Left lung (tissue), 10 donors: ENCODE data around the gene LGALS8. TPM values are rescaled to one million over a fixed set of nuclear protein-coding genes. Genes with fewer than 3 reads are reported as not detected.

Experiments
- ATAC-seq: fragments of 200-7000 bp; cut with Tn5 transposase; one replicate; pipeline ENCODE4 v1.9.1; 2020; ENCODE audit warnings: moderate library complexity
- DNase-seq, 4 donors: peaks; one replicate each; pipeline ENCODE4 v3.0.0-alpha.2; 2013 to 2020
- H3K27ac ChIP-seq, 2 donors: fragments of 200-600 bp; sonication (generic) in 1 of 2; one replicate each; pipeline versions ENCODE4 v1.5.0 to v1.8.0; 2020 to 2021
- H3K27me3 ChIP-seq, 2 donors: fragments of 200-600 bp; sonication (generic) in 1 of 2; one replicate each; pipeline versions ENCODE4 v1.5.0 to v1.8.0; 2020 to 2021
- H3K36me3 ChIP-seq, 2 donors: fragments of 200-600 bp; sonication (generic) in 1 of 2; one replicate each; pipeline versions ENCODE4 v1.5.0 to v1.8.0; 2020 to 2021
- H3K4me1 ChIP-seq, 2 donors: fragments of 200-600 bp; one replicate each; pipeline ENCODE4 v1.8.0; 2021
- H3K4me3 ChIP-seq, 2 donors: fragments of 200-600 bp; sonication (generic) in 1 of 2; one replicate each; pipeline versions ENCODE4 v1.5.0 to v1.8.0; 2020 to 2021; ENCODE audit warnings: mild to moderate bottlenecking in 1 of 2
- H3K9me3 ChIP-seq, 2 donors: fragments of 200-600 bp; sonication (generic) in 1 of 2; one replicate each; pipeline versions ENCODE4 v1.5.0 to v1.8.0; 2020 to 2021
- CTCF ChIP-seq, 2 donors: fragments of 200-600 bp; sonication (generic) in 1 of 2; IDR thresholded peaks; one replicate each; pipeline versions ENCODE4 v1.5.0 to v1.8.0; 2021; ENCODE audit warnings: antibody characterized with exemption in 2 of 2
- intact Hi-C, 2 donors: fragments of 100-400 bp; cut with DNase I; formaldehyde crosslinking; loops; one replicate each; pipeline versions ENCODE4 v1.11.2 to v1.14.2; 2022
- polyA plus RNA-seq, 6 donors: library from polyadenylated mRNA; unstranded; fragments of 120-200 nt; gene quantifications; one replicate each; pipeline ENCODE4 v1.2.1, GENCODE V29; 2013; ENCODE audit not compliant: insufficient read length in 6 of 6
- total RNA-seq, 2 donors: library from RNA; stranded (reverse); fragmentation: NEBNext Ultra II Directional; extraction: Animal tissue kit (Norgen Biotek cat#: 25700); gene quantifications; one replicate each; pipeline ENCODE4 v1.2.1, GENCODE V29; 2021
- donor health status: DM: no; HTN: yes; CAD: no.
- donor health status: DM: no; HTN: no; CAD: no.

Gene LGALS8
- total and polyA plus RNA-seq, 8 donors: 64.2 to 92.8 (median 79.5) TPM

GRCh38 chr1:236581528-236581927, 57.7 kb downstream of the LGALS8 start:
- TF ChIP-seq CTCF (IDR thresholded peaks at IDR 0.05): no peak
- no peak overlapping the region for H3K4me3 ChIP-seq
- H3K36me3 ChIP-seq: peaks cover 0 to 92% of the 10 kb centered on the region in 2 donors
- intact Hi-C loops: no loop called here
- no peak overlapping the region for H3K27ac ChIP-seq
- ATAC-seq: no peak
- H3K27me3 ChIP-seq: no peaks in the 10 kb centered on the region
- H3K9me3 ChIP-seq: no peaks in the 10 kb centered on the region
- DNase-seq: no peak
- H3K4me1 ChIP-seq: no peaks in the 10 kb centered on the region

GRCh38 chr1:236589531-236589930, 65.7 kb downstream of the LGALS8 start:
- Histone ChIP-seq H3K9me3 (no peaks in the 10 kb centered on the region), H3K4me3 (no peak overlapping the region), H3K27me3 (no peaks in the 10 kb centered on the region), H3K4me1 (no peaks in the 10 kb centered on the region), H3K27ac (no peak overlapping the region), H3K36me3 (peaks cover 0 to 100% of the 10 kb centered on the region in 2 donors)
- TF ChIP-seq CTCF (IDR thresholded peaks at IDR 0.05): no peak
- intact Hi-C loops: no loop called here
- no peak for DNase-seq
- no peak for ATAC-seq

GRCh38 chr1:236590553-236591150, 66.9 kb downstream of the LGALS8 start:
- Histone ChIP-seq H3K4me3 (no peak overlapping the region), H3K36me3 (peaks cover 0 to 100% of the 10 kb centered on the region in 2 donors), H3K27me3 (no peaks in the 10 kb centered on the region), H3K27ac (no peak overlapping the region), H3K4me1 (no peaks in the 10 kb centered on the region), H3K9me3 (no peaks in the 10 kb centered on the region)
- no peak for DNase-seq
- no peak for ATAC-seq
- TF ChIP-seq CTCF (IDR thresholded peaks at IDR 0.05): no peak
- intact Hi-C loops: no loop called here

DNA sequence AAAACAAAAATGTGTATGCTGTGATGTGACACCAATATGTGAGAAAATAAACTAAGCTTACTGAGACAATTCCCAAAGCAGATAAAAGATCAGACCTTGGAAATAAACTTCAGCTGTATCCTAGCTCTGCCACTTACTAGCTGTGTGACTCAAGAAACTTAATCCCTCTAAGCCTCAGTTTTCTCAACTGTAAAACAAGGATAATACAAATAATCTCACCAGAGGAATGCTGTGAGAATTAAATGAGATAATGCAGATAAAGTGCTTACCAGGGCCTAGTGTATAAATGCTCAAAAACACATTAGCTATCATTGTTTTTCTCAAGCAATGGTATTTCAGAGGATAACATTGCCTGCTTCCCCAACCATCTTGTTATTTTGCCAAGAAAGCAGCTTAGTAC, 78.4 kb downstream of the LGALS8 start:
- intact Hi-C loops: no loop called here
- Histone ChIP-seq H3K4me1 (peaks cover 0 to 14% of the 10 kb centered on the region in 2 donors), H3K9me3 (no peaks in the 10 kb centered on the region), H3K27ac (no peak overlapping the region), H3K4me3 (no peak overlapping the region), H3K27me3 (peaks cover 0 to 3% of the 10 kb centered on the region in 2 donors), H3K36me3 (peaks cover 0 to 34% of the 10 kb centered on the region in 2 donors)
- no peak for TF ChIP-seq CTCF (IDR thresholded peaks at IDR 0.05)
- ATAC-seq: no peak
- DNase-seq: no peak

Other genes starting within 250 kb of the LGALS8 start
- gene ERO1B, start 242.0 kb upstream of the LGALS8 start, total RNA-seq: 1 to 10 TPM; 5.8 to 8.3 TPM
- gene ERO1B, start 242.0 kb upstream of the LGALS8 start, polyA plus RNA-seq: 10 to 100 TPM in 2 of 6 donors, 1 to 10 TPM in 4; 8.4 to 11.1 (median 9.9) TPM
- gene EDARADD, start 129.7 kb upstream of the LGALS8 start, total RNA-seq: under 1 TPM; 0.73 to 0.97 TPM
- 1 to 10 TPM; 3.4 to 7.5 (median 5.3) TPM for gene EDARADD, start 129.7 kb upstream of the LGALS8 start, polyA plus RNA-seq
- 10 to 100 TPM; 21.1 to 36.2 TPM for gene HEATR1, start 80.5 kb downstream of the LGALS8 start, total RNA-seq
- gene HEATR1, start 80.5 kb downstream of the LGALS8 start, polyA plus RNA-seq: 10 to 100 TPM; 30.5 to 34.7 (median 32.5) TPM
- 1 to 10 TPM; 1.3 to 1.7 TPM for gene ACTN2, start 162.5 kb downstream of the LGALS8 start, total RNA-seq
- 1 to 10 TPM; 1.3 to 4.0 (median 2.8) TPM for gene ACTN2, start 162.5 kb downstream of the LGALS8 start, polyA plus RNA-seq